Lower leg skin (tissue), 4 donors: ENCODE measurements around the gene DCAF17. TPM values are rescaled to one million over a fixed set of nuclear protein-coding genes. Genes with fewer than 3 reads are reported as not detected.

Experiments
- DNase-seq, 2 donors: peaks; one replicate each; pipeline ENCODE4 v3.0.0-alpha.2; 2019; ENCODE audit warnings: low spot score in 2 of 2
- H3K4me3 ChIP-seq: fragments of 200-600 bp; sonication (generic); 2 replicates; pipeline ENCODE4 v1.5.1; 2017; ENCODE audit warnings: mild to moderate bottlenecking, low read depth; ENCODE audit not compliant: poor library complexity, severe bottlenecking
- CTCF ChIP-seq, 3 donors: fragments of 450-650 bp; IDR thresholded peaks; one replicate each; pipeline ENCODE4 v1.5.1; 2016; ENCODE audit warnings: antibody characterized with exemption in 3 of 3, mild to moderate bottlenecking in 3 of 3, moderate library complexity in 2 of 3
- POLR2A ChIP-seq, 2 donors: fragments of 450-650 bp; IDR thresholded peaks; one replicate each; pipeline ENCODE4 v1.6.1; 2016 to 2017; ENCODE audit warnings: antibody characterized with exemption in 2 of 2, mild to moderate bottlenecking in 1 of 2, moderate library complexity in 1 of 2
- WGBS, 2 donors: methylation state at CpG; one replicate each; pipeline ENCODE4 v1.1.5; 2018; 5-methylcytosine and 5-hydroxymethylcytosine counted together
- intact Hi-C: fragments of 100-400 bp; cut with DNase I; formaldehyde crosslinking; loops from one replicate; pipeline ENCODE4 v1.15.0; 2023; ENCODE audit warnings: low total_unique reads
- total RNA-seq, 4 donors: library from RNA; depleted of rRNA; stranded (reverse); fragments of >200 nt; gene quantifications; one replicate each; pipeline ENCODE4 v1.1.0, GENCODE V29; 2016

DCAF17 gene
- total RNA-seq, 4 donors from 2014 or later, result 10.5 to 17.1 (median 14.0) TPM

GRCh38 chr2:171390941-171391516 lies 43.0 kb upstream of the DCAF17 start:
- intact Hi-C loops, result no loop called here
- DNase-seq, result no peak
- 84 to 90% methylated on average over 1 of the region's 1 CpG for WGBS, 2 donors
- no peak overlapping the region for H3K4me3 ChIP-seq
- TF ChIP-seq CTCF (IDR thresholded peaks at IDR 0.05), result no peak
- no peak for TF ChIP-seq POLR2A (IDR thresholded peaks at IDR 0.05)

GRCh38 chr2:171391532-171391931 lies 42.5 kb upstream of the DCAF17 start:
- 73 to 76% methylated on average over 2 of the region's 2 CpGs for WGBS, 2 donors
- DNase-seq, result no peak
- no peak overlapping the region for H3K4me3 ChIP-seq
- TF ChIP-seq CTCF (IDR thresholded peaks at IDR 0.05) (no peak), POLR2A (IDR thresholded peaks at IDR 0.05) (no peak)
- intact Hi-C loops, result no loop called here

GRCh38 chr2:171393487-171393886 lies 40.5 kb upstream of the DCAF17 start:
- TF ChIP-seq CTCF (IDR thresholded peaks at IDR 0.05), result no peak
- TF ChIP-seq POLR2A (IDR thresholded peaks at IDR 0.05), result no peak
- no peak for DNase-seq
- 97 to 98% methylated on average over 1 of the region's 1 CpG for WGBS, 2 donors
- intact Hi-C loops, result no loop called here
- H3K4me3 ChIP-seq, result no peak overlapping the region

- TF ChIP-seq CTCF (IDR thresholded peaks at IDR 0.05) (no peak), POLR2A (IDR thresholded peaks at IDR 0.05) (no peak)
- DNase-seq, result no peak
- no peak overlapping the region for H3K4me3 ChIP-seq
- 42 to 58% methylated on average over 1 of the region's 1 CpG for WGBS, 2 donors
- intact Hi-C loops, result no loop called here
These were observed 39.8 kb upstream of the DCAF17 start for GRCh38 chr2:171394164-171394740.

GRCh38 chr2:171399292-171399691 lies 34.7 kb upstream of the DCAF17 start:
- TF ChIP-seq POLR2A (IDR thresholded peaks at IDR 0.05) (no peak), CTCF (IDR thresholded peaks at IDR 0.05) (no peak)
- DNase-seq, result no peak
- intact Hi-C loops, result no loop called here
- no peak overlapping the region for H3K4me3 ChIP-seq

- intact Hi-C loops, result no loop called here
- no peak overlapping the region for H3K4me3 ChIP-seq
- DNase-seq, result no peak
- 62 to 89% methylated on average over 3 of the region's 3 CpGs for WGBS, 2 donors
- TF ChIP-seq POLR2A (IDR thresholded peaks at IDR 0.05), result no peak
These were observed 33.6 kb upstream of the DCAF17 start for GRCh38 chr2:171400395-171400794.
